ENCODE results near the gene RBBP5. TPM values are rescaled to one million over a fixed set of nuclear protein-coding genes. Genes with fewer than 3 reads are reported as not detected.

The RBBP5 gene
- polyA plus RNA-seq, 3 donors: 4.9 to 10.2 (median 8.1) TPM

- TF ChIP-seq, protein P1, sequence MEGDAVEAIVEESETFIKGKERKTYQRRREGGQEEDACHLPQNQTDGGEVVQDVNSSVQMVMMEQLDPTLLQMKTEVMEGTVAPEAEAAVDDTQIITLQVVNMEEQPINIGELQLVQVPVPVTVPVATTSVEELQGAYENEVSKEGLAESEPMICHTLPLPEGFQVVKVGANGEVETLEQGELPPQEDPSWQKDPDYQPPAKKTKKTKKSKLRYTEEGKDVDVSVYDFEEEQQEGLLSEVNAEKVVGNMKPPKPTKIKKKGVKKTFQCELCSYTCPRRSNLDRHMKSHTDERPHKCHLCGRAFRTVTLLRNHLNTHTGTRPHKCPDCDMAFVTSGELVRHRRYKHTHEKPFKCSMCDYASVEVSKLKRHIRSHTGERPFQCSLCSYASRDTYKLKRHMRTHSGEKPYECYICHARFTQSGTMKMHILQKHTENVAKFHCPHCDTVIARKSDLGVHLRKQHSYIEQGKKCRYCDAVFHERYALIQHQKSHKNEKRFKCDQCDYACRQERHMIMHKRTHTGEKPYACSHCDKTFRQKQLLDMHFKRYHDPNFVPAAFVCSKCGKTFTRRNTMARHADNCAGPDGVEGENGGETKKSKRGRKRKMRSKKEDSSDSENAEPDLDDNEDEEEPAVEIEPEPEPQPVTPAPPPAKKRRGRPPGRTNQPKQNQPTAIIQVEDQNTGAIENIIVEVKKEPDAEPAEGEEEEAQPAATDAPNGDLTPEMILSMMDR (IDR thresholded peaks at IDR 0.05): no peak
- no peaks in the 10 kb centered on the region for H4K20me1 ChIP-seq (ENCODE audit: insufficient read depth, low read length)
- no peaks in the 10 kb centered on the region for H3K27me3 ChIP-seq (ENCODE audit: control insufficient read depth in 2 of 2, insufficient read depth in 2 of 2, low read length in 2 of 2)
- H3K79me2 ChIP-seq (ENCODE audit: insufficient read depth, low read length): no peaks in the 10 kb centered on the region
- peaks cover 0 to 2% (median 0%) of the 10 kb centered on the region in 3 donors for H3K27me3 Mint-ChIP-seq (ENCODE audit: low read depth in 3 of 3)
- H3K36me3 ChIP-seq (replicated peaks in 1 of 2; ENCODE audit: control insufficient read depth in 1 of 2, insufficient read depth in 2 of 2, low read length in 2 of 2): no peaks in the 10 kb centered on the region
- H3K4me2 ChIP-seq (replicated peaks; ENCODE audit: extremely low read depth, low read length, poor library complexity, severe bottlenecking): no peak overlapping the region
- H3K36me3 Mint-ChIP-seq: no peaks in the 10 kb centered on the region
- H2AFZ ChIP-seq (ENCODE audit: insufficient read depth, low read depth, low read length, poor library complexity, severe bottlenecking): no peak overlapping the region
- no peaks in the 10 kb centered on the region for H3K4me1 ChIP-seq (ENCODE audit: control insufficient read depth in 1 of 2, insufficient read depth in 2 of 2, low read length in 2 of 2)
- H3K27ac Mint-ChIP-seq: peak overlapping the region in 1 of 7 donors; percentile 6
- H3K4me1 Mint-ChIP-seq: no peaks in the 10 kb centered on the region
- H3K4me3 Mint-ChIP-seq: no peak overlapping the region
- H3K9me3 ChIP-seq (replicated peaks in 1 of 2; ENCODE audit: control insufficient read depth in 1 of 2, insufficient read depth in 1 of 2, low read length in 2 of 2): no peaks in the 10 kb centered on the region
- H3K9ac ChIP-seq (ENCODE audit: insufficient read depth, low read length, poor library complexity, severe bottlenecking): no peak overlapping the region
- H3K4me3 ChIP-seq (replicated peaks in 1 of 3; ENCODE audit: low read depth in 2 of 3, low read length in 3 of 3): no peak overlapping the region
- 67% methylated on average over 1 of the region's 4 CpGs for WGBS (ENCODE audit: insufficient coverage)
- H3K9me3 Mint-ChIP-seq: no peaks in the 10 kb centered on the region
- H3K27ac ChIP-seq (ENCODE audit: low read depth in 1 of 2, low read length in 2 of 2): no peak overlapping the region
- DNase-seq: no peak
- intact Hi-C loops (cut with micrococcal nuclease): no loop called here
Observed at GRCh38 chr1:205076245-205076761, 45.5 kb downstream of the RBBP5 start.

DNA sequence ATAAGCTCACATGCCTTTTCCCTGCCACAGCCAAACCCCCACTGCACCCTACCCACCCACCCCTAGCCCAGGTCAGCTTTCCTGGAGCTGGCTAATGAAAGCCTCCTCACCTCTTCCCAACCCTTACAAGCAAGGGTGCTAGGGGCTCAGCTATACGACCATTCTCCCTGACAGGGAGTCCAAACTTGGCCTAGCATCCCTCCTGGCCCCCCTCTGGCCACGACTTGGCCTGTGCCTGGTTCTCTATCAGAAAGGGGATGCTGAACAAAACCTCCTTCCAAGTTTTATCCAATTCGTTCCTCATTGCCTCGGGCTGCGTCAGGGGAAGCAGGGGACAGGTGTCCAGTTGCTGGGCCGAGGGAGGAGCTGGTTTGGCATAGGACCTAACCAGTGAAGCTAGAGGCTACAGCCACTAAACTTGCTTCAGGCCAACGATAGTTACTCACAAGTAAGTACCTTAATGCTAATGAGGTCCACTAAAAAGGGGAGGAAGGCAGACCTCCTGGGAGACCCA is 46.1 kb downstream of the RBBP5 start:
- no peaks in the 10 kb centered on the region for H3K4me1 Mint-ChIP-seq
- Histone ChIP-seq H3K4me3 (replicated peaks in 1 of 3; ENCODE audit: low read depth in 2 of 3, low read length in 3 of 3) (no peak overlapping the region), H3K9ac (ENCODE audit: insufficient read depth, low read length, poor library complexity, severe bottlenecking) (no peak overlapping the region), H3K27ac (ENCODE audit: low read depth in 1 of 2, low read length in 2 of 2) (no peak overlapping the region), H3K4me1 (ENCODE audit: control insufficient read depth in 1 of 2, insufficient read depth in 2 of 2, low read length in 2 of 2) (no peaks in the 10 kb centered on the region), H4K20me1 (ENCODE audit: insufficient read depth, low read length) (no peaks in the 10 kb centered on the region), H3K79me2 (ENCODE audit: insufficient read depth, low read length) (no peaks in the 10 kb centered on the region), H3K27me3 (ENCODE audit: control insufficient read depth in 2 of 2, insufficient read depth in 2 of 2, low read length in 2 of 2) (no peaks in the 10 kb centered on the region), H3K36me3 (replicated peaks in 1 of 2; ENCODE audit: control insufficient read depth in 1 of 2, insufficient read depth in 2 of 2, low read length in 2 of 2) (no peaks in the 10 kb centered on the region), H3K4me2 (replicated peaks; ENCODE audit: extremely low read depth, low read length, poor library complexity, severe bottlenecking) (no peak overlapping the region), H3K9me3 (replicated peaks in 1 of 2; ENCODE audit: control insufficient read depth in 1 of 2, insufficient read depth in 1 of 2, low read length in 2 of 2) (no peaks in the 10 kb centered on the region), H2AFZ (ENCODE audit: insufficient read depth, low read depth, low read length, poor library complexity, severe bottlenecking) (no peak overlapping the region)
- no peaks in the 10 kb centered on the region for H3K36me3 Mint-ChIP-seq
- H3K27ac Mint-ChIP-seq: no peak overlapping the region
- H3K9me3 Mint-ChIP-seq: no peaks in the 10 kb centered on the region
- no peak overlapping the region for H3K4me3 Mint-ChIP-seq
- no peak for DNase-seq
- peaks cover 0 to 2% (median 0%) of the 10 kb centered on the region in 3 donors for H3K27me3 Mint-ChIP-seq (ENCODE audit: low read depth in 3 of 3)
- intact Hi-C loops (cut with micrococcal nuclease): no loop called here
- TF ChIP-seq, protein P1 (IDR thresholded peaks at IDR 0.05): no peak
- WGBS (ENCODE audit: insufficient coverage): 83% methylated on average over 2 of the region's 7 CpGs

Data from CD14-positive monocyte (primary cell).